ENCODE data around the gene IGDCC3.

DNA sequence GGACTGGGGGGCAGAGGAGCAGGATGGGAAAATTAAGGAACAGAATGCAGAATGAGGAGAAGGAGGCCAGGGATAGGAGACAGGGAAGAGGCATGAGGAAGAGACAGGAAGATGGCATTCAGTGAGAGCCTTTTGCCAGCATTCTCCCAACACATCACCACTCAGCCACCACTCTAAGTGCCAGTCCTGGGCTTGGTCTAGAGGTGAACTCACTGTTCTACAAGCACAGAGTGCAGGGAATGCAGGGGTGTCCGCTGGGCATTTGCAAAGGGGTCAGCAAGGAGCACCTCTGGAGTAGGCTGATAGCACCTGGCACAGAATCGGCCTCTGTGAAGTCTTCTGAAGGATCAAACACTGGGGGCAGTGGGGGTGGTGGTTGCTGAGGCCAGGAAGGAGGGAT, 14.6 kb upstream of the IGDCC3 start:
- TF ChIP-seq, protein P1, sequence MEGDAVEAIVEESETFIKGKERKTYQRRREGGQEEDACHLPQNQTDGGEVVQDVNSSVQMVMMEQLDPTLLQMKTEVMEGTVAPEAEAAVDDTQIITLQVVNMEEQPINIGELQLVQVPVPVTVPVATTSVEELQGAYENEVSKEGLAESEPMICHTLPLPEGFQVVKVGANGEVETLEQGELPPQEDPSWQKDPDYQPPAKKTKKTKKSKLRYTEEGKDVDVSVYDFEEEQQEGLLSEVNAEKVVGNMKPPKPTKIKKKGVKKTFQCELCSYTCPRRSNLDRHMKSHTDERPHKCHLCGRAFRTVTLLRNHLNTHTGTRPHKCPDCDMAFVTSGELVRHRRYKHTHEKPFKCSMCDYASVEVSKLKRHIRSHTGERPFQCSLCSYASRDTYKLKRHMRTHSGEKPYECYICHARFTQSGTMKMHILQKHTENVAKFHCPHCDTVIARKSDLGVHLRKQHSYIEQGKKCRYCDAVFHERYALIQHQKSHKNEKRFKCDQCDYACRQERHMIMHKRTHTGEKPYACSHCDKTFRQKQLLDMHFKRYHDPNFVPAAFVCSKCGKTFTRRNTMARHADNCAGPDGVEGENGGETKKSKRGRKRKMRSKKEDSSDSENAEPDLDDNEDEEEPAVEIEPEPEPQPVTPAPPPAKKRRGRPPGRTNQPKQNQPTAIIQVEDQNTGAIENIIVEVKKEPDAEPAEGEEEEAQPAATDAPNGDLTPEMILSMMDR (IDR thresholded peaks at IDR 0.05): no peak
- TF ChIP-seq POLR2A (IDR thresholded peaks at IDR 0.05): no peak
- TF ChIP-seq POLR2AphosphoS5 (IDR thresholded peaks at IDR 0.05): no peak

All from upper lobe of left lung (tissue), 4 donors.